Panc1 (cell line): ENCODE measurements around the gene PPM1B. TPM values are rescaled to one million over a fixed set of nuclear protein-coding genes. Genes with fewer than 3 reads are reported as not detected.

ENCODE experiments used
- ATAC-seq: fragments of 200-7000 bp; cut with Tn5 transposase; 2 replicates; pipeline ENCODE4 v1.9.1; 2020; ENCODE audit warnings: mild to moderate bottlenecking, moderate library complexity
- BruUV-seq: library from RNA; stranded (reverse); fragments of 400-500 nt; replicated peaks from 2 replicates; lab custom pipeline; 2021; lab: Mats Ljungman, UMichigan
- CTCF ChIA-PET: fragments of 300-600 bp; sonication (Branson Sonifier 250); formaldehyde crosslinking; loops from one replicate; lab custom pipeline; 2022; ENCODE audit warnings: antibody characterized with exemption; lab: Charles Lee
- POLR2A ChIA-PET: fragments of 300-600 bp; sonication (Branson Sonifier 250); formaldehyde crosslinking; loops from one replicate; lab custom pipeline; 2022; ENCODE audit warnings: antibody characterized with exemption; lab: Charles Lee
- DNase-seq: peaks from one replicate; pipeline ENCODE4 v3.0.0-alpha.2; 2010; ENCODE audit warnings: low read depth, low spot score
- H3K27ac ChIP-seq: 2 replicates; pipeline ENCODE4 v1.5.1; 2011; ENCODE audit warnings: mild to moderate bottlenecking, low read length, inconsistent platforms
- H3K27me3 ChIP-seq: fragments of 200-500 bp; sonication (Bioruptor generic); 2 replicates; pipeline ENCODE4 v1.6.0; 2014; ENCODE audit warnings: low read length, inconsistent platforms; ENCODE audit not compliant: control insufficient read depth, insufficient read depth
- H3K36me3 ChIP-seq: fragments of 200-500 bp; sonication (Bioruptor generic); 2 replicates; pipeline ENCODE4 v1.5.1; 2014; ENCODE audit warnings: inconsistent platforms, mild to moderate bottlenecking, low read length, moderate library complexity; ENCODE audit not compliant: control insufficient read depth, insufficient read depth
- H3K4me1 ChIP-seq: 2 replicates; pipeline ENCODE4 v1.5.1; 2011; ENCODE audit warnings: inconsistent platforms, mild to moderate bottlenecking, low read length, moderate library complexity; ENCODE audit not compliant: control insufficient read depth, insufficient read depth
- H3K4me3 ChIP-seq, 2 experiments: 2 replicates each; pipeline ENCODE4 v1.5.1; 2011 to 2012; ENCODE audit warnings: low read depth in 2 of 2, low read length in 2 of 2, mild to moderate bottlenecking in 2 of 2, inconsistent platforms in 1 of 2, moderate library complexity in 1 of 2
- H3K9me3 ChIP-seq: fragments of 200-500 bp; sonication (Bioruptor generic); 2 replicates; pipeline ENCODE4 v1.5.1; 2014; ENCODE audit warnings: low read depth, mild to moderate bottlenecking, inconsistent platforms, low read length, moderate library complexity; ENCODE audit not compliant: control insufficient read depth, insufficient read depth
- POLR2AphosphoS5 ChIP-seq: IDR thresholded peaks from 2 replicates; pipeline ENCODE4 v1.6.1; 2012; ENCODE audit warnings: mild to moderate bottlenecking, low read depth, low read length, moderate library complexity
- REST ChIP-seq, 2 experiments: IDR thresholded peaks; 2 replicates each; pipeline ENCODE4 v1.6.1; 2011 to 2012; ENCODE audit warnings: low read depth in 2 of 2, control low read depth in 1 of 2, low read length in 1 of 2, mild to moderate bottlenecking in 1 of 2, moderate library complexity in 1 of 2; ENCODE audit not compliant: insufficient read depth in 1 of 2
- SIN3A ChIP-seq: IDR thresholded peaks from 2 replicates; pipeline ENCODE4 v1.6.1; 2012; ENCODE audit warnings: low read depth, mild to moderate bottlenecking, low read length, moderate library complexity, borderline replicate concordance; ENCODE audit not compliant: insufficient read depth
- TCF7L2 ChIP-seq: IDR thresholded peaks from 2 replicates; pipeline ENCODE4 v1.6.1; 2011; ENCODE audit warnings: mild to moderate bottlenecking, low read depth, low read length, inconsistent platforms
- in situ Hi-C: cut with HindIII; loops from 2 replicates; pipeline ENCODE4 v1.10.0; 2016; ENCODE audit warnings: low sequenced_read_pairs, low pct_unique_long_range_greater_than_20kb
- intact Hi-C: fragments of 100-400 bp; cut with micrococcal nuclease; formaldehyde crosslinking; loops from one replicate; pipeline ENCODE4 v1.10.0; 2022; ENCODE audit not compliant: unreplicated experiment
- total RNA-seq: library from RNA; stranded (reverse); gene quantifications from one replicate; pipeline ENCODE4 v1.2.1, GENCODE V29; 2021; ENCODE audit not compliant: unreplicated experiment
- TF ChIP-seq, protein P1 (sequence below): fragments of 450-650 bp; IDR thresholded peaks from 2 replicates; pipeline ENCODE4 v1.5.1; 2017; ENCODE audit warnings: mild to moderate bottlenecking

The PPM1B gene
- total RNA-seq, 1 experiment from 2014 or later, result 36.0 TPM

DNA sequence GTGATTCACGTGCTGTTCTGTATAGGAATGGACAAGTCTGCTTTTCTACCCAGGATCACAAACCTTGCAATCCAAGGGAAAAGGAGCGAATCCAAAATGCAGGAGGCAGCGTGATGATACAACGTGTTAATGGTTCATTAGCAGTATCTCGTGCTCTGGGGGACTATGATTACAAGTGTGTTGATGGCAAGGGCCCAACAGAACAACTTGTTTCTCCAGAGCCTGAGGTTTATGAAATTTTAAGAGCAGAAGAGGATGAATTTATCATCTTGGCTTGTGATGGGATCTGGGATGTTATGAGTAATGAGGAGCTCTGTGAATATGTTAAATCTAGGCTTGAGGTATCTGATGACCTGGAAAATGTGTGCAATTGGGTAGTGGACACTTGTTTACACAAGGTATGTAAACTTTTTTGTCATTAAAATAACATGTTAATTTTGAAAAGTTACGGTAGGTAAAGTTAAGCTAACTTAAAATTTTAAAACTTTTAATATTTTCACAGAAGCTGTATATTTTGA, 33.0 kb downstream of the PPM1B start:
- in situ Hi-C loops, result no loop called here
- H3K27ac ChIP-seq, result no peak overlapping the region
- TF ChIP-seq SIN3A, result no peak
- no peak for TF ChIP-seq POLR2AphosphoS5
- TF ChIP-seq REST (IDR thresholded peaks at IDR 0.05; ENCODE audit: insufficient read depth in 1 of 2, low read depth in 2 of 2, low read length in 1 of 2), result no peak
- TF ChIP-seq, protein P1, sequence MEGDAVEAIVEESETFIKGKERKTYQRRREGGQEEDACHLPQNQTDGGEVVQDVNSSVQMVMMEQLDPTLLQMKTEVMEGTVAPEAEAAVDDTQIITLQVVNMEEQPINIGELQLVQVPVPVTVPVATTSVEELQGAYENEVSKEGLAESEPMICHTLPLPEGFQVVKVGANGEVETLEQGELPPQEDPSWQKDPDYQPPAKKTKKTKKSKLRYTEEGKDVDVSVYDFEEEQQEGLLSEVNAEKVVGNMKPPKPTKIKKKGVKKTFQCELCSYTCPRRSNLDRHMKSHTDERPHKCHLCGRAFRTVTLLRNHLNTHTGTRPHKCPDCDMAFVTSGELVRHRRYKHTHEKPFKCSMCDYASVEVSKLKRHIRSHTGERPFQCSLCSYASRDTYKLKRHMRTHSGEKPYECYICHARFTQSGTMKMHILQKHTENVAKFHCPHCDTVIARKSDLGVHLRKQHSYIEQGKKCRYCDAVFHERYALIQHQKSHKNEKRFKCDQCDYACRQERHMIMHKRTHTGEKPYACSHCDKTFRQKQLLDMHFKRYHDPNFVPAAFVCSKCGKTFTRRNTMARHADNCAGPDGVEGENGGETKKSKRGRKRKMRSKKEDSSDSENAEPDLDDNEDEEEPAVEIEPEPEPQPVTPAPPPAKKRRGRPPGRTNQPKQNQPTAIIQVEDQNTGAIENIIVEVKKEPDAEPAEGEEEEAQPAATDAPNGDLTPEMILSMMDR, result no peak
- no peak for TF ChIP-seq TCF7L2
- intact Hi-C loops, result no loop called here
- H3K4me1 ChIP-seq, result no peaks in the 10 kb centered on the region; the same call in 1 of the 2 replicates
- no peaks in the 10 kb centered on the region for H3K36me3 ChIP-seq
- ATAC-seq (no peak), DNase-seq (no peak)
- no TSS peak for BruUV-seq
- H3K4me3 ChIP-seq, result no peak overlapping the region
- CTCF ChIA-PET, result no interaction called here
- no peaks in the 10 kb centered on the region for H3K27me3 ChIP-seq
- no peaks in the 10 kb centered on the region for H3K9me3 ChIP-seq
- POLR2A ChIA-PET, result no interaction called here

- no TSS peak for BruUV-seq
- Histone ChIP-seq H3K27ac (no peak overlapping the region), H3K4me1 (no peaks in the 10 kb centered on the region; the same call in 1 of the 2 replicates), H3K9me3 (no peaks in the 10 kb centered on the region), H3K4me3 (no peak overlapping the region), H3K27me3 (no peaks in the 10 kb centered on the region), H3K36me3 (no peaks in the 10 kb centered on the region)
- TF ChIP-seq POLR2AphosphoS5, result no peak
- TF ChIP-seq TCF7L2, result no peak
- no peak for TF ChIP-seq REST (IDR thresholded peaks at IDR 0.05; ENCODE audit: insufficient read depth in 1 of 2, low read depth in 2 of 2, low read length in 1 of 2)
- TF ChIP-seq, protein P1, result no peak
- POLR2A ChIA-PET, result no interaction called here
- in situ Hi-C loops (no loop called here), intact Hi-C loops (no loop called here)
- DNase-seq, result no peak
- CTCF ChIA-PET, result no interaction called here
- no peak for ATAC-seq
These were observed 34.9 kb downstream of the PPM1B start for GRCh38 chr2:44203542-44203941.
